Neuronal stem cell (in vitro differentiated cells): Measurements from ENCODE around the gene TRAF2.

Experiments used
- DNase-seq: peaks from one replicate; pipeline ENCODE4 v3.0.0-alpha.2; 2013; ENCODE audit warnings: low spot score
- H2AFZ ChIP-seq: one replicate; pipeline ENCODE4 v1.6.1; 2013; ENCODE audit warnings: mild to moderate bottlenecking, low read length, inconsistent platforms
- H2AK5ac ChIP-seq: 2 replicates; pipeline ENCODE4 v1.6.1; 2013; ENCODE audit warnings: low read depth, mild to moderate bottlenecking, inconsistent platforms, low read length, moderate library complexity, mixed read lengths
- H2BK120ac ChIP-seq: 2 replicates; pipeline ENCODE4 v1.6.1; 2013; ENCODE audit warnings: low read depth, mild to moderate bottlenecking, inconsistent platforms, low read length, moderate library complexity, mixed read lengths
- H2BK12ac ChIP-seq: one replicate; pipeline ENCODE4 v1.6.1; 2013; ENCODE audit warnings: low read length, inconsistent platforms
- H2BK15ac ChIP-seq: 2 replicates; pipeline ENCODE4 v1.6.1; 2013; ENCODE audit warnings: mild to moderate bottlenecking, low read length, inconsistent platforms, mixed read lengths
- H2BK5ac ChIP-seq: one replicate; pipeline ENCODE4 v1.6.1; 2013; ENCODE audit warnings: inconsistent platforms, mild to moderate bottlenecking, low read length, moderate library complexity
- H3K14ac ChIP-seq: one replicate; pipeline ENCODE4 v1.6.1; 2013; ENCODE audit warnings: low read length, inconsistent platforms
- H3K18ac ChIP-seq: 2 replicates; pipeline ENCODE4 v1.6.1; 2013; ENCODE audit warnings: low read length, inconsistent platforms
- H3K23ac ChIP-seq: 2 replicates; pipeline ENCODE4 v1.6.1; 2013; ENCODE audit warnings: low read depth, mild to moderate bottlenecking, mixed read lengths, low read length, inconsistent platforms; ENCODE audit not compliant: poor library complexity
- H3K27ac ChIP-seq: replicated peaks from 3 replicates; pipeline ENCODE4 v1.5.1; 2013; ENCODE audit warnings: low read length, inconsistent platforms
- H3K27me3 ChIP-seq, 3 experiments: 2 replicates each; pipeline ENCODE4 v1.6.1; 2013; ENCODE audit warnings: low read length in 3 of 3, mild to moderate bottlenecking in 2 of 3, inconsistent platforms in 1 of 3, low read depth in 1 of 3, mixed read lengths in 1 of 3, moderate library complexity in 1 of 3; ENCODE audit not compliant: control insufficient read depth in 3 of 3, insufficient read depth in 3 of 3
- H3K36me3 ChIP-seq, 2 donors: replicated peaks in 1 of 2; 2 replicates each; pipeline ENCODE4 v1.6.1; 2013; ENCODE audit warnings: low read length in 2 of 2; ENCODE audit not compliant: control insufficient read depth in 2 of 2, insufficient read depth in 2 of 2
- H3K4ac ChIP-seq: 2 replicates; pipeline ENCODE4 v1.6.1; 2013; ENCODE audit warnings: inconsistent platforms, mild to moderate bottlenecking, low read length, moderate library complexity
- H3K4me1 ChIP-seq, 2 donors: 1 replicate in 1 of 2; 2 replicates in 1 of 2; pipeline ENCODE4 v1.6.1; 2013; ENCODE audit warnings: low read length in 2 of 2, low read depth in 1 of 2; ENCODE audit not compliant: control insufficient read depth in 2 of 2, insufficient read depth in 1 of 2
- H3K4me2 ChIP-seq: one replicate; pipeline ENCODE4 v1.6.1; 2013; ENCODE audit warnings: mild to moderate bottlenecking, low read length, inconsistent platforms; ENCODE audit not compliant: insufficient read depth, poor library complexity, severe bottlenecking
- H3K4me3 ChIP-seq, 2 donors: 2 replicates each; pipeline ENCODE4 v1.5.1; 2013; ENCODE audit warnings: low read length in 2 of 2, mild to moderate bottlenecking in 2 of 2, inconsistent platforms in 1 of 2, moderate library complexity in 1 of 2
- H3K79me1 ChIP-seq: one replicate; pipeline ENCODE4 v1.6.1; 2013; ENCODE audit warnings: low read depth, mild to moderate bottlenecking, inconsistent platforms, low read length, moderate library complexity
- H3K9ac ChIP-seq: one replicate; pipeline ENCODE4 v1.6.1; 2013; ENCODE audit warnings: mild to moderate bottlenecking, low read depth, low read length, inconsistent platforms; ENCODE audit not compliant: poor library complexity
- H3K9me3 ChIP-seq, 2 donors: replicated peaks in 1 of 2; 2 replicates each; pipeline versions ENCODE3 to v1.6.1; 2013; ENCODE audit warnings: low read length in 2 of 2, mild to moderate bottlenecking in 2 of 2, inconsistent platforms in 1 of 2, low read depth in 1 of 2, mixed read lengths in 1 of 2, moderate library complexity in 1 of 2; ENCODE audit not compliant: control insufficient read depth in 2 of 2, insufficient read depth in 1 of 2
- H4K8ac ChIP-seq: one replicate; pipeline ENCODE4 v1.6.1; 2013; ENCODE audit warnings: low read depth, mild to moderate bottlenecking, inconsistent platforms, low read length, moderate library complexity
- H4K91ac ChIP-seq: one replicate; pipeline ENCODE4 v1.6.1; 2013; ENCODE audit warnings: low read length, low read depth, mild to moderate bottlenecking, inconsistent platforms; ENCODE audit not compliant: poor library complexity
- WGBS, 2 donors: extraction: QIAGEN DNeasy Blood & Tissue Kit; methylation state at CpG; one replicate each; pipeline ENCODE4 v1.1.7; 2013; ENCODE audit warnings: missing lambda C conversion rate in 2 of 2, mixed read lengths in 1 of 2; ENCODE audit not compliant: insufficient read length in 2 of 2, insufficient replicate concordance in 1 of 2; ENCODE audit errors: extremely low coverage in 2 of 2; 5-methylcytosine and 5-hydroxymethylcytosine counted together

TRAF2 gene

DNA sequence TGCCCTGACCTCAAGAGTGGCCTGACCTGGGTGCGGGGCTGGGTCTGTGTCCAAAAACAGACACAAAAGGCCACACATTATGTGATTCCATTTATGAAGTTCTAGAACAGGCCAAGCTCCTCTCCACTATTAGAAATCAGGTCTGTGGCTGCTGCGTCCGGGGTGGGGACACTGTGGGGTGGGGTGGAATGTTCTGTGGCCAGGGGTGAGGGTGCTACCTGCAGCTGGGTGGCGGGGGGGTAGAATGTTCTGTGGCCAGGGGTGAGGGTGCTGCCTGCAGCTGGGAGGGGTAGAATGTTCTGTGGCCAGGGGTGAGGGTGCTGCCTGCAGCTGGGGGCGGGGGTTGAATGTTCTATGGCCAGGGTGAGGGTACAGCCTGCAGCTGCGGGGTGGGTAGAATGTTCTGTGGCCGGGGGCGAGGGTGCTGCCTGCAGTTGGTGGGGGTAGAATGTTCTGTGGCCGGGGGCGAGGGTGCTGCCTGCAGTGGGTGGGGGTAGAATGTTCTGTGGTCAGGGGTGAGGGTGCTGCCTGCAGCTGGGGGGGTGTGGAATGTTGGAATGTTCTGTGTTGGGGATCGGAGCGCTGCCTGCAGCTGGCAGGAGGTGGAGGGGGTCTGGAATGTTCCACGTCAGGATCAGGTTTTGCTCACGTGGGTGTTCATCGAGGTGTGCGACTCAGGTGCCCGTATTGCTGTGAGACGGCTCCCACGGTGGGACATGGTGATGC, 74.1 kb downstream of the TRAF2 start:
- no CpG with 5 or more reads among the region's 19 CpGs for WGBS, 2 donors
- Histone ChIP-seq H3K27ac (no peak overlapping the region), H2BK5ac (peak overlapping the region; percentile 94), H3K18ac (peak overlapping the region; percentile 95), H2BK12ac (peak overlapping the region; percentile 16), H4K91ac (no peak overlapping the region), H2BK120ac (peak overlapping the region; percentile 47), H3K4me1 (peaks cover 4 to 9% of the 10 kb centered on the region in 2 donors), H3K4me2 (no peak overlapping the region), H2AFZ (no peak overlapping the region), H3K14ac (peak overlapping the region; percentile 94), H3K23ac (peak overlapping the region; percentile 73), H3K4me3 (no peak overlapping the region), H4K8ac (no peak overlapping the region), H2AK5ac (peak overlapping the region; percentile 98), H3K4ac (no peak overlapping the region), H3K9me3 (peaks cover 0 to 1% of the 10 kb centered on the region in 2 donors), H2BK15ac (peak overlapping the region; percentile 98), H3K36me3 (no peaks in the 10 kb centered on the region), H3K27me3 (peaks cover 0 to 21% (median 0%) of the 10 kb centered on the region in 3 experiments), H3K79me1 (peaks cover 3% of the 10 kb centered on the region), H3K9ac (peak overlapping the region; percentile 60)
- DNase-seq, result no peak

DNA sequence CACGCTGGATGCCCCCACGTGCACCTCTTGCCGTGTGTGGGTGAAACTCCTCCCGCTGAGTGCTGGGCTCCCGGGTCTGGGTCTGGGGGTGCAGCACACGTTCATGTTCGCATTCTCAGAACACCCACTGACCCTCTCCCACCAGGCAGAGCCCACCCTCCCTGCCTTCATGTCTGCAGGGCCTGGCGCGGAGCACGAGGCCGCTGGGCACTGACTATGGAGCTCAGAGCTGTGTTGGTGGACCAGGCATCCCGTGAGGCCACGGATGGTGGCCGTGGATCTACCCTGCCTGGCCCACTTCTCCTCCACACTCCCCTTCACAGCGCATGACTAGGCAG, 74.6 kb downstream of the TRAF2 start:
- Histone ChIP-seq H3K36me3 (no peaks in the 10 kb centered on the region), H3K9ac (peak overlapping the region; percentile 60), H3K4me3 (no peak overlapping the region), H2BK5ac (peak overlapping the region; percentile 87), H3K4me2 (no peak overlapping the region), H4K91ac (no peak overlapping the region), H3K4ac (peak overlapping the region; percentile 10), H3K4me1 (peaks cover 5 to 11% of the 10 kb centered on the region in 2 donors), H3K18ac (peak overlapping the region; percentile 95), H3K79me1 (peaks cover 3% of the 10 kb centered on the region), H2AK5ac (peak overlapping the region; percentile 97), H3K27ac (no peak overlapping the region), H2BK12ac (peak overlapping the region; percentile 16), H3K23ac (peak overlapping the region; percentile 65), H2BK120ac (peak overlapping the region; percentile 47), H3K14ac (peak overlapping the region; percentile 94), H2BK15ac (peak overlapping the region; percentile 67), H3K27me3 (peaks cover 0 to 21% (median 0%) of the 10 kb centered on the region in 3 experiments), H3K9me3 (peaks cover 0 to 1% of the 10 kb centered on the region in 2 donors), H2AFZ (no peak overlapping the region), H4K8ac (no peak overlapping the region)
- WGBS, 2 donors, result no CpG with 5 or more reads among the region's 15 CpGs
- no peak for DNase-seq

DNA sequence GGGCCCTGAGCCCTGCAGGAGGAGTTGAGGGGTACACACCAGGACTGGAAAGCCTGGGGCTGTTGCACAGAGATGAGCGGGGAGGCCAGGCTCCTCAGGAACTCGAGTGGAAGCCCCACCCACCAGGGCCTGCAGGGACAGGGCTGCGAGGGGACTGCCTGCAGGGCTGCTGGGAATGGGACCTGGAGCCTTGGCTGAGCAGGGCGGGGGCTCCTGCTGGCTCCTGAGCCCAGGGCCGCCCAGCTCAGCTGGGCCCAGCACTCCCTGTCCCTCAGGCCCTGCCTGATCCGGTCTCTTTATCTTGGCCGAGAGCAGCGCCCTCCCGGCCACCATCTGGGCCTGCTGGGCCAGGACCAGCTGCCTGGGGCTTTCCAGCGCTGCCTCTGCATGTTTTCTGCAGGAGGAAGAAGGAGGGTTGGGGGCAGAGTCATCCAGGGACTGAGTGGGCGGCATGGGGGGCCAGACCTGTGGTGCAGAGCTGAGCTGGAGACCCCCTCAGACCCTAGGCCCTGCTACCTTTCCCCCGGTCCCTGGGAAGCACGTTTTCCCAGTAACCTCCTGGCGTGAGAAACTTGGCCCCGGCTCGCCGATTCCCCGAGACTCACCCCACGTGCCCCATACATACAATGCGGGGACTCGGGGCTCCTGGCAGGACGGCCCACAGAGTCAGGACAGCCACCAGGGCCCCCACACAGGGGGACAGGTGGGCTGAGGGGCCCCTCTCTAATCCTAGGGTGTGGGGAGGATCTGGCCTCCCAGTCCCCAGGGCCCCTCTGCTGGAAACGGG, 75.2 kb downstream of the TRAF2 start:
- Histone ChIP-seq H3K79me1 (peaks cover 3% of the 10 kb centered on the region), H2AFZ (no peak overlapping the region), H2BK15ac (peak overlapping the region; percentile 94), H2BK120ac (peak overlapping the region; percentile 47), H3K4me1 (peaks cover 8 to 15% of the 10 kb centered on the region in 2 donors), H3K4ac (peak overlapping the region; percentile 10), H2BK12ac (peak overlapping the region; percentile 73), H3K23ac (peak overlapping the region; percentile 80), H3K27ac (no peak overlapping the region), H2AK5ac (peak overlapping the region; percentile 97), H3K18ac (peak overlapping the region; percentile 95), H4K8ac (no peak overlapping the region), H3K9me3 (peaks cover 0 to 1% of the 10 kb centered on the region in 2 donors), H3K27me3 (peaks cover 0 to 21% (median 0%) of the 10 kb centered on the region in 3 experiments), H3K36me3 (no peaks in the 10 kb centered on the region), H3K4me2 (no peak overlapping the region), H3K9ac (peak overlapping the region; percentile 60), H2BK5ac (peak overlapping the region; percentile 87), H3K14ac (peak overlapping the region; percentile 94), H4K91ac (no peak overlapping the region), H3K4me3 (no peak overlapping the region)
- WGBS, 2 donors, result no CpG with 5 or more reads among the region's 23 CpGs
- DNase-seq, result no peak

DNA sequence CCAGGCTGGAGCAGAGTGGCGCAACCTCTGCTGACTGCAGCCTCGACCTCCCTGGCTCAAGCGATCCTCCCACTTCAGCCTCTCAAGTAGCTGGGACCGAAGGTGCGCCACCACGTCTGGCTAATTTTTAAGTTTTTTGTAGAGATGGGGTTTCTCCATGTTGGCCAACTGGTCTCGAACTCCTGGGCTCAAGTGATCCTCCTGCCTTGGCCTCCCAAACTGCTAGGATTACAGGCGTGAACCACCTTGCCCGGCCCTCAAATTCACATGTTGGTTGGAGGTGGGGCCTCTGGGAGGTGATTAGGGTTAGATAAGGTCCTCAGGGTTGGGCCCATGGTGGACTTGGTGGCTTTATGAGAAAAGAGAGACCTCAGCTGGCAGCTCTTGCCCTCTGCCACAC, 75.8 kb downstream of the TRAF2 start:
- no CpG with 5 or more reads among the region's 9 CpGs for WGBS, 2 donors
- Histone ChIP-seq H2AFZ (no peak overlapping the region), H3K9me3 (peaks cover 0 to 1% of the 10 kb centered on the region in 2 donors), H3K4me2 (no peak overlapping the region), H2BK120ac (no peak overlapping the region), H3K79me1 (peaks cover 3% of the 10 kb centered on the region), H2AK5ac (no peak overlapping the region), H3K36me3 (no peaks in the 10 kb centered on the region), H3K4me3 (no peak overlapping the region), H2BK12ac (no peak overlapping the region), H3K23ac (no peak overlapping the region), H4K8ac (no peak overlapping the region), H3K14ac (no peak overlapping the region), H4K91ac (no peak overlapping the region), H3K4me1 (peaks cover 8 to 15% of the 10 kb centered on the region in 2 donors), H3K9ac (no peak overlapping the region), H2BK15ac (peak overlapping the region; percentile 94), H3K27ac (no peak overlapping the region), H3K18ac (no peak overlapping the region), H2BK5ac (no peak overlapping the region), H3K27me3 (peaks cover 0 to 21% (median 0%) of the 10 kb centered on the region in 3 experiments), H3K4ac (no peak overlapping the region)
- DNase-seq, result no peak
